Tibial nerve (tissue), 4 donors: ENCODE measurements around the gene ARF5. TPM values are rescaled to one million over a fixed set of nuclear protein-coding genes. Genes with fewer than 3 reads are reported as not detected.

Experiments used
- DNase-seq, 2 donors: peaks; one replicate each; pipeline ENCODE4 v3.0.0-alpha.2; 2019; ENCODE audit warnings: low spot score in 2 of 2
- H3K27ac ChIP-seq, 4 donors: fragments of 200-600 bp; sonication (generic) in 3 of 4; one replicate each; pipeline ENCODE4 v1.5.1; 2017 to 2019; ENCODE audit warnings: mild to moderate bottlenecking in 1 of 4
- H3K27me3 ChIP-seq, 2 donors: fragments of 200-600 bp; sonication (generic) in 1 of 2; one replicate each; pipeline versions ENCODE4 v1.5.1 to v1.6.0; 2017 to 2019
- H3K36me3 ChIP-seq, 3 donors: fragments of 200-600 bp; sonication (generic); one replicate each; pipeline ENCODE4 v1.5.1; 2018 to 2019
- H3K4me1 ChIP-seq, 4 donors: fragments of 200-600 bp; sonication (generic) in 3 of 4; one replicate each; pipeline ENCODE4 v1.5.1; 2017 to 2019
- H3K4me3 ChIP-seq, 4 donors: fragments of 200-600 bp; sonication (generic) in 3 of 4; one replicate each; pipeline ENCODE4 v1.5.1; 2017 to 2019; ENCODE audit warnings: mild to moderate bottlenecking in 1 of 4, moderate library complexity in 1 of 4
- H3K9me3 ChIP-seq, 4 donors: fragments of 200-600 bp; sonication (generic) in 3 of 4; one replicate each; pipeline ENCODE4 v1.5.1; 2017 to 2019
- EP300 ChIP-seq, 2 donors: sonication (generic); formaldehyde crosslinking; IDR thresholded peaks; one replicate each; pipeline ENCODE4 v1.6.1; 2017; ENCODE audit warnings: antibody characterized with exemption in 2 of 2, mild to moderate bottlenecking in 1 of 2
- POLR2A ChIP-seq, 2 donors: fragments of 450-650 bp; IDR thresholded peaks; one replicate each; pipeline ENCODE4 v1.6.1; 2017; ENCODE audit warnings: antibody characterized with exemption in 2 of 2, mild to moderate bottlenecking in 2 of 2, moderate library complexity in 2 of 2
- WGBS, 2 donors: methylation state at CpG; one replicate each; pipeline ENCODE4 v1.1.5; 2018; 5-methylcytosine and 5-hydroxymethylcytosine counted together
- total RNA-seq, 4 donors: library from RNA; depleted of rRNA; stranded (reverse); fragments of >200 nt; gene quantifications; one replicate each; pipeline ENCODE4 v1.1.0, GENCODE V29; 2016
- TF ChIP-seq, protein P1 (sequence below), 5 experiments: fragments of 200-600 bp in 3 of 5; fragments of 450-650 bp in 2 of 5; sonication (generic) in 3 of 5; IDR thresholded peaks; one replicate each; pipeline ENCODE4 v1.5.1; 2016 to 2019; ENCODE audit warnings: antibody characterized with exemption in 5 of 5, mild to moderate bottlenecking in 3 of 5, moderate library complexity in 2 of 5

ARF5 gene
- total RNA-seq, 4 donors from 2014 or later: 130 to 142 (median 136) TPM

DNA sequence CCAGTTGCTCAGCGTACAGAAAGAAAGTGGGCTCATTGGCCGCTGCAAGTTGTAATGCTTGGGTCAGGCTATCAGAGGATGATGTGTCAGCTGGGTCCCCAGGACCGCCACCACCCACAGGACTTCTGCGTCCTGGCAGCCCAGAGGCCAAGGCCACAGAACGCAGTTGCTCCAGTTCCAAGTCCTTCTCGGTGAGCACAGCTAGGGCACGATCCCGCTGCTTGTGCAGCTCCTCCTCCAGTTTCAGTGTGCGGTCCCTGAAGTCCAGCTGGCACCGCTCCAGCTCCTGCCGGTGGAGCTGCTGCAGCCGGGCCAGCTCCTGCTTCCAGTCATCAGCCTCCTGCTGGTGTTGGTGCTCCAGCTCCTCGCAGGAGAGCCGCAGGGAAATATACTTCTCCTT, 5.8 kb upstream of the ARF5 start:
- Histone ChIP-seq H3K36me3 (peaks cover 0 to 51% (median 8%) of the 10 kb centered on the region in 3 donors), H3K9me3 (no peaks in the 10 kb centered on the region), H3K27me3 (no peaks in the 10 kb centered on the region), H3K4me3 (no peak overlapping the region), H3K4me1 (peaks cover 0 to 70% (median 26%) of the 10 kb centered on the region in 4 donors), H3K27ac (no peak overlapping the region)
- WGBS, 2 donors: 74 to 75% methylated on average over 5 to 14 of the region's 14 CpGs
- TF ChIP-seq, protein P1, sequence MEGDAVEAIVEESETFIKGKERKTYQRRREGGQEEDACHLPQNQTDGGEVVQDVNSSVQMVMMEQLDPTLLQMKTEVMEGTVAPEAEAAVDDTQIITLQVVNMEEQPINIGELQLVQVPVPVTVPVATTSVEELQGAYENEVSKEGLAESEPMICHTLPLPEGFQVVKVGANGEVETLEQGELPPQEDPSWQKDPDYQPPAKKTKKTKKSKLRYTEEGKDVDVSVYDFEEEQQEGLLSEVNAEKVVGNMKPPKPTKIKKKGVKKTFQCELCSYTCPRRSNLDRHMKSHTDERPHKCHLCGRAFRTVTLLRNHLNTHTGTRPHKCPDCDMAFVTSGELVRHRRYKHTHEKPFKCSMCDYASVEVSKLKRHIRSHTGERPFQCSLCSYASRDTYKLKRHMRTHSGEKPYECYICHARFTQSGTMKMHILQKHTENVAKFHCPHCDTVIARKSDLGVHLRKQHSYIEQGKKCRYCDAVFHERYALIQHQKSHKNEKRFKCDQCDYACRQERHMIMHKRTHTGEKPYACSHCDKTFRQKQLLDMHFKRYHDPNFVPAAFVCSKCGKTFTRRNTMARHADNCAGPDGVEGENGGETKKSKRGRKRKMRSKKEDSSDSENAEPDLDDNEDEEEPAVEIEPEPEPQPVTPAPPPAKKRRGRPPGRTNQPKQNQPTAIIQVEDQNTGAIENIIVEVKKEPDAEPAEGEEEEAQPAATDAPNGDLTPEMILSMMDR (IDR thresholded peaks at IDR 0.05): no peak
- no peak for TF ChIP-seq EP300 (IDR thresholded peaks at IDR 0.05)
- DNase-seq: no peak

DNA sequence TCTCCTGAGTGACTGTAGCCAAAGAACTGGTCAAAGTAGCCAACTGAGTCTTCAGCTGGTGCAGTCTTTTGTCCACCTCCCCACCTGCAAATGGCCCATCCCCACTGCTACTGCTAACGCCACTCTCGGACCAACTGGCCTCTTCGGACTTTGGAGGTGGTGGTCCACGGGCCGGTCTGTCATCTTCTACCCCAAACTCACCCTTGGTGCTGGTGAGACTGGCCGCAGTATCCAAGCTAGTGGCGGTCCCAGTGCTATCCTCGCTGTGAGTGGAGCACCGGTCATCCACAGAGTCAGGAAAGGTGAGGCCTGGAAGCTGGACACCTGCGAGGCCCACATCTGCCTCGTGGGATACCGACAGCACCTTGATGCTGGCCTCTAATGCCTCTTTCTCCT, 3.6 kb upstream of the ARF5 start:
- Histone ChIP-seq H3K4me1 (peaks cover 0 to 73% (median 38%) of the 10 kb centered on the region in 4 donors), H3K9me3 (no peaks in the 10 kb centered on the region), H3K36me3 (peaks cover 0 to 35% (median 8%) of the 10 kb centered on the region in 3 donors), H3K4me3 (peak overlapping the region; percentile 79 to 91 (median 86)), H3K27ac (peak overlapping the region in 3 of 4 donors; percentile 89 to 93 (median 92)), H3K27me3 (no peaks in the 10 kb centered on the region)
- no peak for DNase-seq
- TF ChIP-seq POLR2A (IDR thresholded peaks at IDR 0.05) (no peak), EP300 (IDR thresholded peaks at IDR 0.05) (no peak)
- TF ChIP-seq, protein P1 (IDR thresholded peaks at IDR 0.05): no peak
- WGBS, 2 donors: 30 to 43% methylated on average over 9 to 11 of the region's 12 CpGs

DNA sequence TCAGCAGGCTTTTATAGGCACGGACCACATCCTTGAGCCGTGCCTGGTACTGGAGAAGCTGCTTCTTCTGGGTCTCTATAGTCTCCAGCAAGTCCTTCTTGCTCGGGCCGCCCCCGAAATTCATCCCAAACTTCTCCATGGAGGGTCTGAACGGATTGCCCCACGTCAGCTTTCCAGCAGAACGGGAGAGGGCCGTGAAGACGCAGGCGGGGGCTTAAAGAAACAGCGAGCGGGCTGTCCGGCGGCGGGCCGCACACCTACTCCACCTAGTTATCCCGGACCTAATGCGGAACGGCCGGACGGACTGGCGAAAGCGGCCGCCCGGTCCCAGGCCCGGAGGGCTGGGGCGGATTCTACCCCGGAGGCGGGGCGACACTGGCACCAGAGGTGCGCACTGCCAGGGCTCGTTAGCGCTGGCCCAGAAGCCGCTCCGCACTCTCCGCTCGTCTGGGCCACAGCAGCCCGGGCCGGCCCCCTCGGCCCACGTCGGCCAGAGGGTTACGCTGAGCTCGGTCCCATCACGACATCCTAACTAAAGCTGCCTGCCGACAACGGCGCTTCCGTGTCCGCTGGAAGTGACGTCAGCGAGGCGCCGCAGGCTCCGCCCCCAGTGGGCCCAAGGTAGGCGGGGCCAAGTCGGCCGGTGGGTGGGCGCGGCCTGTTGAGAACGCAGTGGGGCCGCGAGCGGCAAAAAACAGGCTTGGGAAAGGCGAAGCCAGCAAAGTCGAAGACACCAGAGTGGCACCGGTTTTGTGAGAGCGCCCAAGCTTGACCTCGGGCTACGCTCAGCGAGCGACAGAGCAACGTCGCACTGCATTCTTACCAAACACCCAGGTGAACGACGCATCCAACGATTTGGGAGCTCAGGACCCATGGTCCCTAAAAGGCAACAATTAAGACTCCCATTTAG, 2.9 kb upstream of the ARF5 start, which contains the start of gene GCC1:
Gene GCC1 (minus strand): TSS at position 553 of the 910 bp plus-strand sequence. CDS start 414 bp downstream, at position 139.
- H3K27me3 ChIP-seq: no peaks in the 10 kb centered on the region
- WGBS, 2 donors: 4% methylated on average over 44 to 49 of the region's 78 CpGs
- DNase-seq: peak; percentile 88 to 94
- TF ChIP-seq EP300 (IDR thresholded peaks at IDR 0.05): peak; percentile 89 to 97
- TF ChIP-seq POLR2A (IDR thresholded peaks at IDR 0.05): peak; percentile 86 to 92
- TF ChIP-seq, protein P1 (IDR thresholded peaks at IDR 0.05): peak in 2 of 5 experiments; percentile 6 to 25
- H3K9me3 ChIP-seq: no peaks in the 10 kb centered on the region
- peaks cover 0 to 39% (median 8%) of the 10 kb centered on the region in 3 donors for H3K36me3 ChIP-seq
- peak within 1 kb of the TSS; percentile 85 to 93 (median 90) for H3K27ac ChIP-seq
- peak within 1 kb of the TSS; percentile 79 to 91 (median 86) for H3K4me3 ChIP-seq
- H3K4me1 ChIP-seq: peaks cover 0 to 74% (median 39%) of the 10 kb centered on the region in 4 donors

DNA sequence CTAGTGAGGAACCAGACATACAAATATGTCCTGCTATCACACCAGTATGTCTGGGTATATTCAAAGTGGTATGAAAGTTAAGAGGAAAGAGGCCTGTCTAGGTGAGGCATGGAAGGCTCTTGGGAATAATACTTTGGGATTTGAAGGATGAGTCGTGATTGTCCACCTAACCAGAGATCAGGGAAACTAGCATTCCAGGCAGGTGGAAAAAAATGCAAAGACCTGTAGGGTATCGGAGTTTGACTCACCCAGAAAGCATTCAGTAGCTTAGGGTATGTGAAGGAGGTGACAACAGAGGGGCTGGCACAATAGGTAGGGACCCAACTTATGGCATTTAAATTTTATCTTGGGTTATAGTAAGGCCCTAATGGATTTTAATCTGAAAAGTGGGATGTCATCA, 1.9 kb upstream of the ARF5 start:
- TF ChIP-seq EP300 (IDR thresholded peaks at IDR 0.05): no peak
- TF ChIP-seq, protein P1 (IDR thresholded peaks at IDR 0.05): no peak
- no peak for TF ChIP-seq POLR2A (IDR thresholded peaks at IDR 0.05)
- H3K27me3 ChIP-seq: no peaks in the 10 kb centered on the region
- DNase-seq: no peak
- peaks cover 0 to 65% (median 39%) of the 10 kb centered on the region in 4 donors for H3K4me1 ChIP-seq
- H3K9me3 ChIP-seq: no peaks in the 10 kb centered on the region
- H3K4me3 ChIP-seq: no peak overlapping the region
- peaks cover 0 to 39% (median 16%) of the 10 kb centered on the region in 3 donors for H3K36me3 ChIP-seq
- 95 to 97% methylated on average over 2 of the region's 2 CpGs for WGBS, 2 donors
- peak overlapping the region in 1 of 4 donors; percentile 93 for H3K27ac ChIP-seq

DNA sequence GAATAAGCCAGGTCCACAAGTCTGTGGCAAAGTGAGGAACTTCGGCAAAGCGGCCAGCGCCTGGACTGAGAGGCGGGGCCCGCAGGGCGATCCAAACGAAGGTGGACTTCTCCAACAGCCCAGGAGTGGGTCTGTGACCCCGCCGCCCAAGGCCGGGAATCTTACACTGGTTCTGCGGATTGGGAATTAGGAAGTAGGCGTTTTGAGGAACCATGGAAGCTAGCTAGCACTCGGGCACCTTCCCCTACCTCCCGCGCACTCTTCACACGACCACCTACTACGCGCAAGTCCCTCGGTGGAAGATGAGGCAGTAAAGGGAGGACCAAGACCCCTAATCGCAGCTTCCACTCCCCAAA, 570 bp upstream of the ARF5 start:
- WGBS, 2 donors: 38 to 58% methylated on average over 17 to 20 of the region's 20 CpGs
- TF ChIP-seq EP300 (IDR thresholded peaks at IDR 0.05) (no peak), POLR2A (IDR thresholded peaks at IDR 0.05) (no peak)
- TF ChIP-seq, protein P1 (IDR thresholded peaks at IDR 0.05): no peak

More for the DNA sequence above, 570 bp upstream of the ARF5 start:
- H3K4me1 ChIP-seq: peaks cover 0 to 53% (median 35%) of the 10 kb centered on the region in 4 donors
- H3K27me3 ChIP-seq: no peaks in the 10 kb centered on the region
- H3K36me3 ChIP-seq: peaks cover 0 to 39% (median 17%) of the 10 kb centered on the region in 3 donors
- H3K9me3 ChIP-seq: no peaks in the 10 kb centered on the region
- no peak for DNase-seq
- H3K4me3 ChIP-seq: peak overlapping the region; percentile 90 to 99 (median 94)
- peak overlapping the region; percentile 89 to 98 (median 96) for H3K27ac ChIP-seq
